Measurements from ENCODE around the gene PROZ. TPM values are rescaled to one million over a fixed set of nuclear protein-coding genes. Genes with fewer than 3 reads are reported as not detected.

Gene PROZ
- total RNA-seq, 1 donor from 2014 or later = not detected

DNA sequence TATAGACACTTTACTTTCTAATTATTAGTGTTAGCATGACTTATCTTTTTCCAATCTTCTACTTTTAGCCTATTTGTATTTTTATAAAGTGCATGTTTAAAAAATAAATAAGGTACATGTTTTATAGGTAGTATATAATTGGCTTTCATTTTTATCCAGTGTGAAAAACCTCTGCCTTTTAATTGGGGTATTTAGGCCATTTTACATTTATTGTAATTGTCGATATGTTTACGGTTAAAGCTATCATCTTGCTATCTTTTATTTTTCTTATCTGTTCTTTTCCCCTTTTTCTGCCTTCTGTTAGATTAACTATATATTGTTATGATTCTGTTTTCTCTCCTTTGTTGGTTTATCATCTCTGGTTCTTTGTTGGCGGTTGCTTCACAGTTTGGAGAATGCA lies 9.1 kb downstream of the PROZ start:
- ATAC-seq (ENCODE audit: poor library complexity) (no peak), DNase-seq (no peak)
- intact Hi-C loops (cut with DNase I) = no loop called here

- DNase-seq (no peak), ATAC-seq (ENCODE audit: poor library complexity) (no peak)
- intact Hi-C loops (cut with DNase I) = no loop called here
Observed at GRCh38 chr13:113168211-113168610, 9.8 kb downstream of the PROZ start.

DNA sequence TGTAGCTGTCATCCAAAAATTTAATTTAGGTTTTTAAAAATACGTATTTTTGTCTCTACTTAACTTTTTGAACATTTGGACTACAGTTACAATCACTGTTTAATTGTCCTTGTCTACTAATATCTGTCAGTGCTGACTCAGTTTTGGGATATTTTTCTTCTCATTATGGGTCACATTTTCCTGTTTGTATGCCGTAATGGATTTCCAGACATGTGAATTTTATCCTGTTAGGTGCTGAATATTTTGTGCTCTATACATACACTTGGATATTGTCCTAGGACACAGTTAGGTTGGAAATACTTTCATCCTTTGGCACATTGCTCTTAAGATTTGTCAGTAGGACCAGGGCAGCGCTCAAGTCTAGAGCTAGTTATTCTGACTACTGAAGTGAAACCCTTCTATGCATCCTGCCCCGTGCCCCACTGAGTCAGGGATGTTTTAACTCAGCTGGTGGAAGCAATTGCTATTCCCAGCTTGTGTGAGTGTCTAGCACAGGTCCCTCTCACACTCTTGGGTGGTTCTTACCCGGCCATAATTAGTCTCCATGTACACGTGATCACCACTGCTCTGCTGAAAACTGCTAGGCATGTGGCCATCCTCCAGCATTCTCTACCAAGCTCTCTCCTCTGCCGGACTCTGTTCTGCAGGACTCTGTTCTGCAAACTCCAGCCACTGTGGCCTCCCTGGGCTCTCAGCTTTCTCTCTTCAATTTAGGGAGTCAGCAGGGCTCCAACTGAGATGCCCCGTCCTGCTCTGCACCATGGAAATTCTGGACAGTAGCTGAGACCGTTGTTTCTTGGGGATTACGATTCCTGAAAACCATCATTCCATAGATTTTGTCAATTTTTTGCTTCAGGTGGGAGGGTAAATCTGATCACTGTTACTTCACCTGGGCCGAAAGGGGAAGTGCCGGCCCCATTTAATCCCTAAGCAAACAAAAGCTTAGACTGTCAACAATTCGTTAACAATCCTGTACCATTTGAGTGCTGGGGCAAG lies 11.1 kb downstream of the PROZ start:
- DNase-seq = no peak
- ATAC-seq (ENCODE audit: poor library complexity) = peak; percentile 94
- intact Hi-C loops (cut with DNase I) = no loop called here

- no peak for ATAC-seq (ENCODE audit: poor library complexity)
Observed at GRCh38 chr13:113170511-113170910, 12.1 kb downstream of the PROZ start.

DNA sequence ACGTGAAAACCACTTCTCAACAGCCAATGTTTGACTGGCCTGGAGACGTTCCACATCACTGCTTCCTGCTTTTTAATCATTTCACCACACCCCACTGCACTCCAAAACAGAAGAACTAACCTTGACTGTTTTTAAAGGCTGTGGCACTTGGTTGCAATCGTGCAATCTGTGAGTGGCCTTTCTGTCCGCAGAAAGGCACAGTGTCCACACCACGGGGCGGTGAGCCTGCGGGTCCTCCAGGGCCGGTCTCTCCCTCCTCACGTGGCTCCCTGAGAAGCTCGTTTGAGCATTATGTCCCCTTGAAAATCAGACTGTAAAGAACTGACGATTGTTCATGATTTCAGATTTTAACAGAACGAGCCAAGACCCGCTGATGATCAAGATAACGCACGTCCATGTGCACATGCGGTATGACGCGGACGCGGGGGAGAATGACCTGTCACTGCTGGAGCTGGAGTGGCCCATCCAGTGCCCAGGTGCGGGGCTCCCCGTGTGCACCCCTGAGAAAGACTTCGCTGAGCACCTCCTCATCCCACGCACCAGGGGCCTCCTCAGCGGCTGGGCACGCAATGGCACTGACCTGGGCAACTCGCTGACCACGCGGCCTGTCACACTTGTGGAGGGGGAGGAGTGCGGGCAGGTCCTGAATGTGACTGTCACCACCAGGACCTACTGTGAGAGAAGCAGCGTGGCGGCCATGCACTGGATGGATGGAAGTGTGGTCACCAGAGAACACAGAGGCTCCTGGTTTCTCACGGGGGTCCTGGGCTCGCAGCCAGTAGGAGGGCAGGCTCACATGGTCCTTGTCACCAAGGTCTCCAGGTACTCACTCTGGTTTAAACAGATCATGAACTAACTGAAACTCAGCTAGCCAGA lies 13.0 kb downstream of the PROZ start:
- intact Hi-C loops (cut with DNase I) = no loop called here

More at GRCh38 chr13:113170511-113170910, 12.1 kb downstream of the PROZ start:
- no peak for DNase-seq
- intact Hi-C loops (cut with DNase I) = no loop called here

DNA sequence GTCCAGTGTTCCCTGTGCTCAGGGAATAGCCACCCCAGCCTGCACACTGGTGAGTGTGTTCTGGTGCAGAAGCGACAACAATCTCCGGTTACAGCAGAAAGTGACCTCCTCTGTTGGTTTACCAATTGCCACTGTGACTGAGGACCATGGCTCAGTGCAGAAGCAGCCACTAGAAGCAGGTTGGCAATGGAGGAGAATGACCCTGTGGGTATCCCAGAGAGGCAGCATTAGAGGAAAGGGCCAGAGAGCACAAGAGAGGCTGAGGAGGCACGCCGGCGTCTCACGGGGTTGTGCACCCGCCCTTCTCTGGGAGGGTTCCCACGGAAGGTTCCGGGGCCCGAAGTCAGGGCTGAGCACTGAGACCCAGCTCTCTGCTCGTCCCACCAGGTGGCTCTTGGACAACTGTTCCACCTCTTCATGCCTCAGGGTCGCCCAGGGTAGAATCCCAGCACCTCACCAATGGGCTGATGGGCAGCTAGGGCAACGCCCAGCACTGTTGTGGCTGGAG lies 14.0 kb downstream of the PROZ start:
- no peak for ATAC-seq (ENCODE audit: poor library complexity)
- no peak for DNase-seq
- intact Hi-C loops (cut with DNase I) = no loop called here

More for the DNA sequence above, 13.0 kb downstream of the PROZ start:
- DNase-seq = no peak
- ATAC-seq (ENCODE audit: poor library complexity) = no peak

DNA sequence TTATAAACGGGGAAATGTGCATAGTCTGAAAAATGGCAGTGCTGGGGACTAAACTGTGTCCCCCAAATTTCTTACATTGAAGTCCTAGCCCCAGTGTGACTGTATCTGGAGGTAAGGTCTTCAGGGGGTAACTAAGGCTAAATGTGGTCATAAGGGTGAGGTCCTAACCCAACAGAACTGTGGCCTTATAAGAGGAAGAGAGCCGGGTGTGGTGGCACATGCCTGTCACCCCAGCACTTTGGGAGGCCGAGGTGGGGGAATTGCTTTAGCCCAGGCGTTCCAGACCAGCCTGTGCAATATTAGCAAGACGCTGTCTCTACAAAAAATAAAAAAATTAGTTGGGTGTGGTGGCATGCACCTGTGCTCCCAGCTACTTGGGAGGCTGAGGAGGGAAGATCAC lies 17.8 kb downstream of the PROZ start:
- intact Hi-C loops (cut with DNase I) = no loop called here

DNA sequence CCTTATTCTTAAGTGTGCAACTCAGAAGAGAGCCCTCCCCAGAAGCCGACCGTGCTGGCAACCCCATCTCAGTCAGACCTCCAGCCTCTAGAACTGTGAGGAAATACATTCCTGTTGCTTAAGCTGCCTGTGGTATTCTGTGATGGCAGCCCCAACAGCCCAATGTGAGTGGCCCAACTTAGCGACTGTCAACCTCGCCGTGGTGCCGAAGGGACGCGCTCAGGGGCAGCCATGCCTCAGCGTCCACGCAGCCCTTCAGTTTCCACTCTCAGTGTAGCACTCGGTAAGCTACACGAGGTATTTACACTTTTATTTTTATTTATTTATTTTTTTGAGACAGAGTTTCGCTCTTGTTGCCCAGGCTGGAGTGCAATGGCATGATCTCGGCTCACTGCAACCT lies 18.4 kb downstream of the PROZ start:
- no peak for DNase-seq
- intact Hi-C loops (cut with DNase I) = no loop called here
- ATAC-seq (ENCODE audit: poor library complexity) = no peak

More for the DNA sequence above, 17.8 kb downstream of the PROZ start:
- DNase-seq (no peak), ATAC-seq (ENCODE audit: poor library complexity) (peak; percentile 49)

- ATAC-seq (ENCODE audit: poor library complexity) (peak; percentile 6), DNase-seq (no peak)
- intact Hi-C loops (cut with DNase I) = no loop called here
Observed at GRCh38 chr13:113178070-113178895, 19.8 kb downstream of the PROZ start.

GRCh38 chr13:113178896-113179167 lies 20.4 kb downstream of the PROZ start:
- ATAC-seq (ENCODE audit: poor library complexity) (no peak), DNase-seq (no peak)
- intact Hi-C loops (cut with DNase I) = no loop called here

- intact Hi-C loops (cut with DNase I) = no loop called here
- ATAC-seq (ENCODE audit: poor library complexity) = no peak
- no peak for DNase-seq
Observed at GRCh38 chr13:113179374-113180230, 21.2 kb downstream of the PROZ start.

GRCh38 chr13:113182046-113182445 lies 23.6 kb downstream of the PROZ start:
- DNase-seq = no peak
- intact Hi-C loops (cut with DNase I) = no loop called here
- no peak for ATAC-seq (ENCODE audit: poor library complexity)

DNA sequence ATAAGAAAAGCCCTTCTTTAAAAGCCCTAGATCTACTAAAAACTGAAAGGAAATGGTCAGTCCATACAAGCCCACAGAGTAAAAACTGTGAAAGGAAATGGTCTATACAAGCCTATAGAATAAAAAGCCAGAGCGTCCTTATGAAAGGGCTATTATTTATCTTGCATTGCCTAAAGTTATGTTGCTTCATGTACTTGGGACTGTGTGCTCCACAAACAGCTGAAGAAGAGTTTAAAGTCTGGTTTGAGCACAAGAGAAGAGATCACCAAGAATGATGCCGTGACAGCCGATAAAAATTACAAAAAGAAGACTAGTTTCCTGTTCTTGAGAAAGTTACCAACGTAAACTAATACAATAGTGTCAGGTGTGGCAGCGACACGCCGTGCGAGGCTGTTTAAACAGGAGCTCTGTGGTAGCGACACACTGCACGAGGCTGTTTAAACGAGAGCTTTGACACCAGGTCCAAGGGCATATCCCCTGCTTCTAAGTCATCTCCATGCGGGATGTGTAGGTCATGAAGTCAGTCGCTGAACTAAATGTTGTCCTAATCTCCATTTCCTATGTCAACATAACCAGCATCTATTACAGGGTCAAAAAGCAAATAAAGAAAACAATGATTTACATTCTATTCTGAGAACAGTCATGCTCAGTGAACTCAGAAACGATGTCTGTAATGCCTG lies 25.1 kb downstream of the PROZ start:
- DNase-seq = no peak
- intact Hi-C loops (cut with DNase I) = no loop called here
- no peak for ATAC-seq (ENCODE audit: poor library complexity)

- DNase-seq = no peak
Observed at GRCh38 chr13:113184568-113185440, 26.4 kb downstream of the PROZ start.

GRCh38 chr13:113186061-113186900 lies 27.8 kb downstream of the PROZ start:
- DNase-seq (no peak), ATAC-seq (ENCODE audit: poor library complexity) (no peak)
- intact Hi-C loops (cut with DNase I) = no loop called here

More at GRCh38 chr13:113184568-113185440, 26.4 kb downstream of the PROZ start:
- intact Hi-C loops (cut with DNase I) = no loop called here
- no peak for ATAC-seq (ENCODE audit: poor library complexity)
